GM12801 (cell line): ENCODE measurements around the gene CADPS.

Source experiments
- CTCF ChIP-seq: IDR thresholded peaks from one replicate; pipeline ENCODE4 v1.5.1; 2011; ENCODE audit warnings: control low read depth; ENCODE audit not compliant: insufficient read length; ENCODE audit errors: extremely low read depth

Gene CADPS

GRCh38 chr3:62361261-62361660 lies 514.0 kb downstream of the CADPS start:
- no peak for TF ChIP-seq CTCF

DNA sequence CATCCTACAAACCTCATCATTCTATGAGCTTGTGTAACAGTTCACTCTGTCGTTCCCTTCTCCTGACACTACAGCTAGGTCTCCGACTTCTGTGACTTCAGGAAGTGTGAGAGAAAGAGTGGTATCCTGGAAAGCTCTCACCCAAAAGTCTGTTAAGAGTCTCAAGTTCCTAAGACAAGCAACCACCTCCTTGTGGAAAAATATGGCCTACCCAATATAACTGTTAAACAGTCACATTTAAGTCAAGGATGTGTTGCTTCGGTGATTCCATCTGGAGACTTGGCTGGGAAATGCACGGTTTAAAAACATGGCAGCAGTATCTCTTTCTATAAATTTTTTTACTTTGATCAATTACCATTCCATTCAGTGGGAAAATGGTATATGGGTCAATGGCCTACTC lies 515.7 kb downstream of the CADPS start:
- no peak for TF ChIP-seq CTCF

DNA sequence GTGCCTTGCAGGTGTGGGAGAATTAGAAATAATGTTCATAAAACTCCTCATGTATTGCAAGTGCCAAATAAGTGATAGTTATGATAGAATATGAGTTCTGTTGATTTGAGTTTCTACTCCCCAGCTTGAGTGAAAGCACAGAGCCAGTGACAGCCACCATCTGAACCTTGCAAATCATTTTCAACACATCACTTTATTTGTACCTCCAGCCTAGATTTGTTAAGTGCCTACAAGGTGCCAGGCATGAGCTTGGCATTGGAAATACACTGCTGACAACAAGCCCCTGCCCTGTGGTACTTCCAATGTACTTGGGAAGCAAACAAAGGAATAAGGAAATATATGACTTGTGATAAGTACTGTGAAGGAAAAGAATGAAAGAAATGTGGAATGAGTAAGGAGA lies 518.9 kb downstream of the CADPS start:
- TF ChIP-seq CTCF, result no peak

- no peak for TF ChIP-seq CTCF
Observed at GRCh38 chr3:62355703-62356102, 519.5 kb downstream of the CADPS start.
